WERI-Rb-1 (cell line): ENCODE measurements around the gene SAMD8.
"Not testable (repeated sequence)": the region's sequence is repeated elsewhere in the genome, so short reads cannot be mapped to it uniquely, and the experiment has no call there.

Experiments
- DNase-seq: peaks from one replicate; pipeline ENCODE4 v3.0.0-alpha.2; 2020
- H3K27ac ChIP-seq: fragments of 250-450 bp; sonication (Bioruptor Pico); 2 replicates; pipeline ENCODE4 v1.5.1; 2020; ENCODE audit warnings: mild to moderate bottlenecking, moderate library complexity
- H3K27me3 ChIP-seq: fragments of 250-450 bp; sonication (Bioruptor Pico); 2 replicates; pipeline ENCODE4 v1.5.1; 2021; ENCODE audit warnings: mild to moderate bottlenecking, low read depth, moderate library complexity; ENCODE audit not compliant: insufficient read depth, severe bottlenecking
- H3K36me3 ChIP-seq: fragments of 250-450 bp; sonication (Bioruptor Pico); 2 replicates; pipeline ENCODE4 v1.5.1; 2020; ENCODE audit warnings: mild to moderate bottlenecking, moderate library complexity
- H3K4me3 ChIP-seq: 2 replicates; pipeline ENCODE4 v1.5.1; 2011; ENCODE audit warnings: low read depth, mild to moderate bottlenecking, control low read depth, low read length
- H3K9me3 ChIP-seq: fragments of 250-450 bp; sonication (Bioruptor Pico); 2 replicates; pipeline ENCODE4 v1.5.1; 2021; ENCODE audit warnings: mild to moderate bottlenecking, moderate library complexity; ENCODE audit not compliant: severe bottlenecking
- CTCF ChIP-seq: IDR thresholded peaks from 2 replicates; pipeline ENCODE4 v1.5.1; 2011; ENCODE audit warnings: low read depth, mild to moderate bottlenecking, control low read depth, inconsistent platforms, low read length

SAMD8 gene

GRCh38 chr10:75195035-75195763, 83.7 kb downstream of the SAMD8 start:
- DNase-seq, result no peak
- Histone ChIP-seq H3K4me3 (no peak overlapping the region), H3K27ac (no peak overlapping the region), H3K27me3 (no peaks in the 10 kb centered on the region), H3K9me3 (no peaks in the 10 kb centered on the region), H3K36me3 (no peaks in the 10 kb centered on the region)
- TF ChIP-seq CTCF, result no peak

- Histone ChIP-seq H3K36me3 (no peaks in the 10 kb centered on the region), H3K4me3 (no peak overlapping the region), H3K9me3 (no peaks in the 10 kb centered on the region), H3K27ac (no peak overlapping the region), H3K27me3 (no peaks in the 10 kb centered on the region)
- no peak for TF ChIP-seq CTCF
- DNase-seq, result no peak
Observed at GRCh38 chr10:75197066-75197465, 85.6 kb downstream of the SAMD8 start.

- Histone ChIP-seq H3K4me3 (no peak overlapping the region), H3K36me3 (no peaks in the 10 kb centered on the region), H3K27me3 (no peaks in the 10 kb centered on the region), H3K9me3 (no peaks in the 10 kb centered on the region), H3K27ac (no peak overlapping the region)
- no peak for TF ChIP-seq CTCF
- DNase-seq, result no peak
Observed at GRCh38 chr10:75197906-75198305, 86.5 kb downstream of the SAMD8 start.

GRCh38 chr10:75199949-75200348, 88.5 kb downstream of the SAMD8 start:
- not testable (repeated sequence) for DNase-seq, H3K27me3 ChIP-seq, H3K27ac ChIP-seq, H3K36me3 ChIP-seq, H3K9me3 ChIP-seq, H3K4me3 ChIP-seq

- no peak for DNase-seq
- H3K27ac ChIP-seq, result no peak overlapping the region
- H3K4me3 ChIP-seq, result no peak overlapping the region
- no peaks in the 10 kb centered on the region for H3K27me3 ChIP-seq
- no peak for TF ChIP-seq CTCF
- no peaks in the 10 kb centered on the region for H3K36me3 ChIP-seq
- no peaks in the 10 kb centered on the region for H3K9me3 ChIP-seq
Observed at GRCh38 chr10:75201793-75202307, 90.4 kb downstream of the SAMD8 start.

- no peaks in the 10 kb centered on the region for H3K27me3 ChIP-seq
- no peak overlapping the region for H3K4me3 ChIP-seq
- no peak for DNase-seq
- H3K36me3 ChIP-seq, result no peaks in the 10 kb centered on the region
- TF ChIP-seq CTCF, result no peak
- no peak overlapping the region for H3K27ac ChIP-seq
- no peaks in the 10 kb centered on the region for H3K9me3 ChIP-seq
Observed at GRCh38 chr10:75202321-75203045, 91.0 kb downstream of the SAMD8 start.

- not testable (repeated sequence) for H3K27ac ChIP-seq, DNase-seq, H3K9me3 ChIP-seq, H3K27me3 ChIP-seq, H3K36me3 ChIP-seq, H3K4me3 ChIP-seq
Observed at GRCh38 chr10:75203046-75203620, 91.7 kb downstream of the SAMD8 start.
